H9 (cell line): ENCODE measurements around the gene USP49. TPM values are rescaled to one million over a fixed set of nuclear protein-coding genes. Genes with fewer than 3 reads are reported as not detected.

Source experiments
- DNase-seq: peaks from one replicate; pipeline ENCODE4 v3.0.0-alpha.2; 2017
- H2AFZ ChIP-seq: one replicate; pipeline ENCODE4 v1.6.1; 2013; ENCODE audit warnings: mild to moderate bottlenecking, low read length, control low read depth, moderate library complexity
- H2AK5ac ChIP-seq: 2 replicates; pipeline ENCODE4 v1.6.1; 2013; ENCODE audit warnings: low read length, control low read depth, mixed read lengths; ENCODE audit not compliant: insufficient read length
- H2BK120ac ChIP-seq: one replicate; pipeline ENCODE4 v1.6.1; 2013; ENCODE audit warnings: low read depth, mild to moderate bottlenecking, low read length, control low read depth, inconsistent platforms; ENCODE audit not compliant: poor library complexity, severe bottlenecking
- H2BK12ac ChIP-seq: 2 replicates; pipeline ENCODE4 v1.6.1; 2013; ENCODE audit warnings: low read length, control low read depth, mixed read lengths, low read depth; ENCODE audit not compliant: insufficient read length
- H2BK15ac ChIP-seq: 2 replicates; pipeline ENCODE4 v1.6.1; 2013; ENCODE audit warnings: low read depth, low read length, control low read depth
- H2BK20ac ChIP-seq: one replicate; pipeline ENCODE4 v1.6.1; 2013; ENCODE audit warnings: low read depth, mild to moderate bottlenecking, low read length, control low read depth, inconsistent platforms; ENCODE audit not compliant: poor library complexity, severe bottlenecking
- H2BK5ac ChIP-seq: 2 replicates; pipeline ENCODE4 v1.6.1; 2013; ENCODE audit warnings: low read length, control low read depth, mixed read lengths; ENCODE audit not compliant: insufficient read length
- H3K14ac ChIP-seq: 2 replicates; pipeline ENCODE4 v1.6.1; 2013; ENCODE audit warnings: low read length, control low read depth; ENCODE audit not compliant: insufficient read depth
- H3K18ac ChIP-seq: 2 replicates; pipeline ENCODE4 v1.6.1; 2013; ENCODE audit warnings: low read depth, mild to moderate bottlenecking, mixed read lengths, low read length, control low read depth; ENCODE audit not compliant: insufficient read length
- H3K23ac ChIP-seq: 2 replicates; pipeline ENCODE4 v1.6.1; 2013; ENCODE audit warnings: low read length, control low read depth, mixed read lengths, low read depth; ENCODE audit not compliant: insufficient read length
- H3K23me2 ChIP-seq: 2 replicates; pipeline ENCODE4 v1.6.1; 2013; ENCODE audit warnings: low read depth, mild to moderate bottlenecking, mixed read lengths, low read length, control low read depth; ENCODE audit not compliant: insufficient read length, poor library complexity, severe bottlenecking
- H3K27ac ChIP-seq: 2 replicates; pipeline ENCODE4 v1.5.1; 2013; ENCODE audit warnings: low read length, control low read depth, mixed read lengths, low read depth; ENCODE audit not compliant: insufficient read length
- H3K27me3 ChIP-seq: 2 replicates; pipeline ENCODE4 v1.6.1; 2013; ENCODE audit warnings: low read length, control low read depth, inconsistent platforms; ENCODE audit not compliant: insufficient read depth
- H3K4ac ChIP-seq: 2 replicates; pipeline ENCODE4 v1.6.1; 2013; ENCODE audit warnings: low read depth, mild to moderate bottlenecking, control low read depth, inconsistent platforms, low read length, moderate library complexity
- H3K4me1 ChIP-seq: 2 replicates; pipeline ENCODE4 v1.6.1; 2013; ENCODE audit warnings: low read length, control low read depth, inconsistent platforms; ENCODE audit not compliant: insufficient read depth
- H3K4me2 ChIP-seq: 2 replicates; pipeline ENCODE4 v1.6.1; 2013; ENCODE audit warnings: low read length, control low read depth, mixed read lengths; ENCODE audit not compliant: insufficient read length, insufficient read depth
- H3K56ac ChIP-seq: 2 replicates; pipeline ENCODE4 v1.6.1; 2013; ENCODE audit warnings: low read depth, mild to moderate bottlenecking, mixed read lengths, low read length, control low read depth; ENCODE audit not compliant: insufficient read length
- H3K79me1 ChIP-seq: 2 replicates; pipeline ENCODE4 v1.6.1; 2013; ENCODE audit warnings: low read depth, mild to moderate bottlenecking, moderate library complexity, low read length, control low read depth, inconsistent platforms; ENCODE audit not compliant: insufficient read depth, poor library complexity, severe bottlenecking
- H3K79me2 ChIP-seq: 2 replicates; pipeline ENCODE4 v1.6.1; 2013; ENCODE audit warnings: low read length, control low read depth, inconsistent platforms; ENCODE audit not compliant: insufficient read depth
- H3K9ac ChIP-seq: 2 replicates; pipeline ENCODE4 v1.6.1; 2013; ENCODE audit warnings: low read length, control low read depth, mixed read lengths; ENCODE audit not compliant: insufficient read length; ENCODE audit errors: extremely low read depth
- H3K9me3 ChIP-seq: one replicate; pipeline ENCODE4 v1.6.1; 2013; ENCODE audit warnings: low read depth, low read length, inconsistent platforms; ENCODE audit not compliant: control insufficient read depth
- H3T11ph ChIP-seq: one replicate; pipeline ENCODE4 v1.6.1; 2013; ENCODE audit warnings: mild to moderate bottlenecking, low read length, control low read depth, inconsistent platforms
- H4K20me1 ChIP-seq: one replicate; pipeline ENCODE4 v1.6.1; 2013; ENCODE audit not compliant: control insufficient read depth, insufficient read length, insufficient read depth
- H4K5ac ChIP-seq: 2 replicates; pipeline ENCODE4 v1.6.1; 2013; ENCODE audit warnings: low read depth, mild to moderate bottlenecking, mixed read lengths, low read length, control low read depth; ENCODE audit not compliant: insufficient read length
- H4K8ac ChIP-seq: replicated peaks from 2 replicates; pipeline ENCODE4 v1.6.1; 2013; ENCODE audit warnings: low read length, control low read depth, mixed read lengths, low read depth; ENCODE audit not compliant: insufficient read length
- H4K91ac ChIP-seq: 2 replicates; pipeline ENCODE4 v1.6.1; 2013; ENCODE audit warnings: low read depth, mild to moderate bottlenecking, moderate library complexity, mixed read lengths, low read length, control low read depth; ENCODE audit not compliant: insufficient read length
- H3K27ac Mint-ChIP-seq, 3 experiments: 2 replicates in 2 of 3; 3 replicates in 1 of 3; pipeline ENCODE4 v1.8.0; 2020 to 2021; ENCODE audit warnings: mixed read lengths in 3 of 3, mild to moderate bottlenecking in 1 of 3, moderate library complexity in 1 of 3
- H3K27me3 Mint-ChIP-seq: 2 replicates; pipeline ENCODE4 v1.8.0; 2021; ENCODE audit warnings: low read depth, mild to moderate bottlenecking, moderate library complexity, mixed read lengths
- H3K36me3 Mint-ChIP-seq, 3 experiments: 2 replicates in 2 of 3; 3 replicates in 1 of 3; pipeline ENCODE4 v1.8.0; 2020 to 2021; ENCODE audit warnings: low read depth in 3 of 3, mixed read lengths in 3 of 3; ENCODE audit not compliant: insufficient read depth in 1 of 3
- H3K4me1 Mint-ChIP-seq, 2 experiments: 2 replicates each; pipeline ENCODE4 v1.8.0; 2020; ENCODE audit warnings: mixed read lengths in 2 of 2
- H3K4me3 Mint-ChIP-seq, 2 experiments: 2 replicates in 1 of 2; 3 replicates in 1 of 2; pipeline ENCODE4 v1.8.0; 2020 to 2021; ENCODE audit warnings: mild to moderate bottlenecking in 2 of 2, mixed read lengths in 2 of 2, moderate library complexity in 1 of 2
- H3K9me3 Mint-ChIP-seq, 2 experiments: 2 replicates in 1 of 2; 3 replicates in 1 of 2; pipeline ENCODE4 v1.8.0; 2020; ENCODE audit warnings: mild to moderate bottlenecking in 2 of 2, mixed read lengths in 2 of 2, moderate library complexity in 1 of 2
- CTCF ChIP-seq: fragments of 200-600 bp; sonication (generic); conservative IDR thresholded peaks from 3 replicates; pipeline ENCODE4 v1.8.0; 2021; ENCODE audit warnings: antibody characterized with exemption, mild to moderate bottlenecking
- WGBS: extraction: QIAGEN DNeasy Blood & Tissue Kit; methylation state at CpG from one replicate; pipeline ENCODE4 v1.1.7; 2013; ENCODE audit warnings: missing lambda C conversion rate, low lambda C conversion rate, mixed read lengths; ENCODE audit not compliant: insufficient read length; ENCODE audit errors: extremely low coverage; 5-methylcytosine and 5-hydroxymethylcytosine counted together
- total RNA-seq: library from RNA; stranded (reverse); gene quantifications from 2 replicates; pipeline ENCODE4 v1.2.1, GENCODE V29; 2021

The USP49 gene
- total RNA-seq, 1 experiment from 2014 or later, result 19.0 TPM

GRCh38 chr6:41934278-41935192 is 39.4 kb upstream of the USP49 start:
- no peaks in the 10 kb centered on the region for H3K9me3 ChIP-seq
- peaks cover 3% of the 10 kb centered on the region for H4K20me1 ChIP-seq
- H3K79me1 ChIP-seq, result no peaks in the 10 kb centered on the region
- no peak overlapping the region for H2BK20ac ChIP-seq
- no peak overlapping the region for H3K4me3 Mint-ChIP-seq
- H3K79me2 ChIP-seq, result no peaks in the 10 kb centered on the region
- no peak overlapping the region for H3K56ac ChIP-seq
- no peak for TF ChIP-seq CTCF
- H3K9me3 Mint-ChIP-seq, result no peaks in the 10 kb centered on the region
- H3K4me1 ChIP-seq, result peaks cover 5% of the 10 kb centered on the region; the same call in 1 of the 2 replicates
- H4K8ac ChIP-seq, result no peak overlapping the region
- no peak overlapping the region for H2AFZ ChIP-seq
- no peak overlapping the region for H3T11ph ChIP-seq
- H3K27ac Mint-ChIP-seq, result peak overlapping the region in 1 of 3 experiments; percentile 81; a peak in 2 of 7 replicates
- H3K23ac ChIP-seq, result no peak overlapping the region
- no peak overlapping the region for H3K27ac ChIP-seq
- H4K5ac ChIP-seq, result no peak overlapping the region
- H2BK15ac ChIP-seq, result no peak overlapping the region
- H3K18ac ChIP-seq, result no peak overlapping the region
- H3K4me1 Mint-ChIP-seq, result peaks cover 17 to 23% of the 10 kb centered on the region in 2 experiments
- no peak overlapping the region for H3K4ac ChIP-seq
- H3K36me3 Mint-ChIP-seq, result peaks cover 27 to 74% (median 54%) of the 10 kb centered on the region in 3 experiments
- H3K4me2 ChIP-seq, result no peak overlapping the region
- H2BK5ac ChIP-seq, result no peak overlapping the region
- no peaks in the 10 kb centered on the region; the same call in 1 of the 2 replicates for H3K27me3 Mint-ChIP-seq
- WGBS, result no CpG with 5 or more reads among the region's 7 CpGs
- no peak overlapping the region for H3K9ac ChIP-seq
- H4K91ac ChIP-seq, result no peak overlapping the region
- no peak for DNase-seq
- no peak overlapping the region for H2BK120ac ChIP-seq
- H2BK12ac ChIP-seq, result no peak overlapping the region
- H3K27me3 ChIP-seq, result no peaks in the 10 kb centered on the region
- H3K23me2 ChIP-seq, result no peaks in the 10 kb centered on the region
- H3K14ac ChIP-seq, result no peak overlapping the region; the same call in 1 of the 2 replicates
- no peak overlapping the region for H2AK5ac ChIP-seq
